HG03280 (cell line): ENCODE results near the gene CLSTN2.

ENCODE experiments used
- ATAC-seq: cut with Tn5 transposase; IDR thresholded peaks from one replicate; pipeline ENCODE4 v1.9.1; 2021; ENCODE audit warnings: mild to moderate bottlenecking, moderate library complexity; ENCODE audit not compliant: unreplicated experiment

The CLSTN2 gene

GRCh38 chr3:139935016-139935865 is at the start of gene CLSTN2:
TSS of gene CLSTN2 (plus strand) at chr3:139935185.
- ATAC-seq, result peak; percentile 56

- no peak for ATAC-seq
Observed at GRCh38 chr3:139887431-139887830, 47.6 kb upstream of the CLSTN2 start.

DNA sequence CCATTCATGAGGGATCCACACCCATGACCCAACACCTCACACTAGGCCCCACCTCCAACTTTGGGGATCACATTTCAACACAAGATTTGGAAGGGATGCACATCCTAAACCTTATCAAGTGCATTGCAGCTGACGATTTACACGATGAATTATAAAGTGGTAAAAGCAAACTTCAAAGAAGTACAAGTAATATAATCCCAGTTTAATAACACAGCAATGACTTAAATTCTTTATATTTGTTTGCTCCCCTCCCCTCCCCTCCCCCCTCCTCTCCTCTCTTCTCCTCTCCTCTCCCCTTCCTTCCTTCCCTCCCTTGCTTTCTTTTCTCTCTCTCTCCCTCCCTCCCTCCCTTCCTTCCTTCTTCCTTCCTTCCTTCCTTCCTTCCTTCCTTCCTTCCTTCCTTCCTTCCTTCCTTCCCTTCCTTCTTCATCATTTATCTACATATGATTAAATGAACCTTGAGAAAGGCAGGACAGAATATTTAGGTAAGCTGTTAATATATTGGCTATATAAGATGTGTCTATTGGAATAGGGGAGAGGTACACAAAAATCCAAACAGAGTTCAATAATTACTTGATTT is 46.3 kb upstream of the CLSTN2 start:
- no peak for ATAC-seq

GRCh38 chr3:139893267-139893962 is 41.6 kb upstream of the CLSTN2 start:
- no peak for ATAC-seq

DNA sequence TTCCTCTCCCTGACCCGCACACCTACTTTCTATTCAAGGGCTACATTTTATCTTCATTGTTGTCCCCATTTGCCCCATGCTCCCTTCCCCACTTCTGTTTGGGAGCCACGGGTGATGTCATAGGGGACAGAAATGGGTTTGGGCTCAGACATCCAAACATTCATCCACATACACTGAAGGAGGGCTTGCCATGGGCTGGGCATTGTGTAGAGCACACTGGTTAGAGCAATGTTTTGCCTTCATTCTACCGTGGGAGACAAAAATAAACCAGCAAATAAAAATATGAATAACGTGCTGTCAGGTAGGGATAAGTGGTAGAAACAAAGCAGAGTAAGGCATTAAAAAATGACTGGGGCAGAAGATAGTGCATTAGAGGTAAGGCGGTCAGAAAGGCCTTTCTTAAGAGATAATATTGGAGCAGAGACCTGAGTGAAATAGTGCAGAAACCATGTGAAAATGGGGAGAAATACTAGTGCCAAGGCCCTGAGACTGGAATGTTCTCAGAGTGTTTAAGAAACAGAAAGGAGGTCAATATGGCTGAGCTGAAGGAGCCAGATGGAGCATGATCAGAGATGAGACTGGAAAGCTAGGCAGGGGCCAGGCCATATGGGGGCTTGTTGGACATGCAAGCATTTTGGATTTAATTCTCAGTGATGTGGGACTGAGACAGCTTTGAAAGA is 40.9 kb upstream of the CLSTN2 start:
- no peak for ATAC-seq

DNA sequence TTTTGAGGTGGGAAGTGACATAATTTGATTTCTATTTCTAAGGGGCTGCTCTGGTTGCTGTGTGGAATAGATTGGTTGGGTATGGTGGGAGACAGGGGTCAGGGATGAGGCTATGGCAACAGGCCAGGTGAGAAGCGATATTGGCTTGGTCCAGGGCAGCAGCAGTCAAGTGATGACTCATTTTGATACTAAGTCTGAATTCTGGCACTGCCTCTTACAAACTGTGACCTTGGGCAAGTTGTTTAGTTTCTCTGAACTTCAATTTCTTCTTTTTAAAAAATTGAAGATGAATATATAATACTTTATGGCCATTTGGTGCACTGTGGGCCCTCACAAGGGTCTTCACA is 40.4 kb upstream of the CLSTN2 start:
- no peak for ATAC-seq

- ATAC-seq, result no peak
Observed at GRCh38 chr3:139897759-139898158, 37.2 kb upstream of the CLSTN2 start.

DNA sequence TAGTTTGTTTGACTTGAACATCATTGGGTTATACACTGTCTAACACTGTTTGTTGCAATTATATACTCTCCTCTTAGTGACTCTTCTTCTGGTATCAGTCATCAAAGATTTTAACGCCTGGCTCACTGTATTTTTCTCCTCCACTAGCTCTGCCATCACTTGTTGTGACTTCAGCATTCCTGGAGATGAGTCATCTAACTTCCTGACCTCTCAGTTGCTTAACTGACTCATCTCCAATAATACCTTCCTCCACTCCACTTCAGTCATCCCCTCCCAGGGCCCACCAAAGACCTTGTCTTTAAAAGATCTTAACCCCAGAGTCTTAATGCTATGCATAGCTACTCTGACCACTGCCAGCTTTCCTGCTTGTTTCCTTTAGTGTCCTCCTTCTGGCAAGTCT is 28.6 kb upstream of the CLSTN2 start:
- ATAC-seq, result no peak

GRCh38 chr3:139909811-139910210 is 25.2 kb upstream of the CLSTN2 start:
- ATAC-seq, result no peak

DNA sequence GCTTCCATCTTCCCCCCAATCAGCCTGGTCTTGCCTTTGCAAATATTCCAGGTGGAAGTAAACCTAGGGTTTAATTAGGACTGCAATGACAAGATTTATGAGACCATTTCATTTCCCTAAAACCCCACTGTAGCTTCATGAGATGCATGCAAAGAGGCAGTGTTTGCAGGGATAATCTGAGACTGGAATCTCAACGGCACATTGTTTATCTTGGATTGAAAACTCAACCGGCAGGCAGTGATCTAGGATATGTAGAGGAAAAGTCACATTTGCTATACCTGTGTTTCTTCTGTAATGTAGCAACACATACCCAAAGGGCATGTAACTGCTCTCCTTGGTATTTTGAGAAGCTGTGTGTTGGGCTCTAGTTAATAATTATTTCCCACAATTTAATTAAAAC is 18.7 kb upstream of the CLSTN2 start:
- ATAC-seq, result no peak

GRCh38 chr3:139917226-139917785 is 17.7 kb upstream of the CLSTN2 start:
- ATAC-seq, result no peak

GRCh38 chr3:139928708-139929505 is 6.1 kb upstream of the CLSTN2 start:
- no peak for ATAC-seq

DNA sequence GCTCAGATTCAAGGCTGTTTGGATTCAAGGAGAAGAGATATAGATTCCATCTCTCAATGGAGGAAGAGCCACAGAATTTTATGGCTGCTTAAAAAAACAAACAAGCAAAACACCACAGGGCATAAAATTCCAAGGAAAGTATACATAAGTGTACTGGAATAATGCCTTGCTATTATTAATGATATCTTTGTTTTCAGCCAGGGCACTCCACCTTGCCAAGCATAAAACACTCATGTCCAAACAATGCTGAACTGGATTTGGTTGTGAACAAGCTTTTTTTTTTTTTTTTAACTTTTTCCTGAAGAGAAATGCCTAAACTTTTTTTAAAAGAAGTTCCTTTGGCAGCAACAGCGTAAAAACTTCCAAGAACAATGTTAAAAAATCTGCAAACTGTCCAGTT is 4.8 kb upstream of the CLSTN2 start:
- no peak for ATAC-seq

DNA sequence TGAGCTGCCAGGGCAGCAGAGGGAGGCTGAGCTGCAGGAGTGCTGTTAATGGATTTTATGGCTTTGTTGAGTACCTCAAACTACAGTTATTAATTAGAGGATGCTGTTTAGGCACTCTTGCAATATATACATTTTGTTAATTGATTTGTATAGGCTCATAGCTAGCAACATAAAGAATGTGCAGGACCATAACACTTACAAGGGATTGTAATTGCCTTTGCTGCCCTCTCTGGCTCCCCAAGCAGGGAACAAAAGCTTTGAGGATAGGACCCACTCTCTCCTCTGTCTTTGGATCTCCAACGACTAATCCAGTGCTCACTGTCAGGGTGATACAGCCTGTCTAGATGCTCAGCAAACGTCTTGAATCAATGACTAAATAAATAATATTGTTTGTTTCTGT is 1.2 kb upstream of the CLSTN2 start:
- no peak for ATAC-seq

GRCh38 chr3:139934613-139935015 is 371 bp upstream of the CLSTN2 start:
- ATAC-seq, result no peak

DNA sequence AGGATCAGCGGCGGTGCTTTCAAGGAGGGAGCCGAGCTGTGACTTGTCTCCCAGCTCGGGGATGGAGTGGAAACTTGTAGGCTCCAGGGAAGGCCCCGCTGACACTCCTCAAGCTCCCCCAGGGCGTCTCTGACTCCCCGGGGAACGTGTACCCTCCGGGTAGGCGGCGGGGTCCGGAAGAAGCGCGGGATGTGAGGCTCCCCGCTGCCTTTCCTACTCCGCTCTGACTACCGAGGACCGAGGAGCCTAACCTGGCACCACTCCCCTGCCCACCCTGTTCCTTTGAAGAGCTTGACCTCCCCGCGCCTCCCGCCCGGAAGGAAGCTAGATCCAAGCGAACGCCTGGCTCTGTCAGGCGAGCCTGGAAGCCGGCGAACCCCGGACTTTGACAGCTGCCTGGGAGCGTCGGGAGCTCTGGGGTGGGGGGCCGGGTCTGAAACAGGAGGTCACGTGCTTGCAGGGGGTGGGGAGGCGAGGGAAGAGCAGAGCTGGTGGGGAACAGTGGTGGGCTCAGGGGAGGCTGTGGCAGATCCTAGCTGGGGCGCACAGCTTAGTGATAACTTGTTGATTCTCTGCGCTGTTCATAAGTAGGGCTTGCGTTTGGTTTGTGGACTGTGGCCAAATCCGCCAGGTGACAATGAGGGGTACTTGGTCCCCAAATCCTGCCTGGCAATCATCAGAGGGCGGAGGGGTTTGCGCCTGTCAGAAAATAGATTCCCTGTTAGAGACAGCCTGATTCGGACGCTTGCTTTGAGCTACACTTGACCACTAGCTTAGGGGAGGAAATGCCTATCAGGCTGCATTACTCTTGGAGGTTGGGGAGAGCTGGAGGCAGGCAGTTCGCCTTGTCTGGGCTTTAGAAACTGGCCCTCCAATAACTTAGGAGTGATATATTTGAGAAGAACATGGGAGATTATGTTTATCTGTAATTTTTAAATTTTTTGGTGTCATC is 1.2 kb downstream of the CLSTN2 start:
- no peak for ATAC-seq

DNA sequence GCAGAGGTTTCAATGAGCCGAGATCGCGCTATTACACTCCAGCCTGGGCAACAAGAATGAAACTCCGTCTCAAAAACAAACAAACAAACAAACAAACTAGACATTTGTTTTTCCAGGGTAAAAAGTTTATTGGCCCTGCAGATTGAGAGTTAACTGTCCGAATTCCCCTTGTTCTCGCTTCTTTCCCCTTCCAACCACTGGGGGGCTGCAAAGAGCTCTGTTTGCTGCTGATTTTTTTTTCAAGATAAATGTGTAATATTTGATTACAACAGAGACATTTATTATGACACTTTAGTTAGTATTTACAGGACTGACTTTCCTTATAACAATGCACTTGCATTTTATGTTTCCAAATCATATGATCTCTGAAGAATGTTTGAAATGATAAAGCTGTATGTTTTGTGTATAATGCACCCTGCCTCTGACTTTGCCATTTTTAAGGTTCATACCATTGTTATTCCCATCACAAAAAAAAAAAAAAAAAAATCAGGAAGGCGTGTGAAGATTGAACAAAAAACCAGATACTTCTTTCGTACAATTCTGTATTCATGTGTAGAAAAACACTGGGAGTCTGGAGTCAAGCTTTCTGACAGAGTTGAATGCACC is 2.8 kb downstream of the CLSTN2 start:
- ATAC-seq, result no peak

DNA sequence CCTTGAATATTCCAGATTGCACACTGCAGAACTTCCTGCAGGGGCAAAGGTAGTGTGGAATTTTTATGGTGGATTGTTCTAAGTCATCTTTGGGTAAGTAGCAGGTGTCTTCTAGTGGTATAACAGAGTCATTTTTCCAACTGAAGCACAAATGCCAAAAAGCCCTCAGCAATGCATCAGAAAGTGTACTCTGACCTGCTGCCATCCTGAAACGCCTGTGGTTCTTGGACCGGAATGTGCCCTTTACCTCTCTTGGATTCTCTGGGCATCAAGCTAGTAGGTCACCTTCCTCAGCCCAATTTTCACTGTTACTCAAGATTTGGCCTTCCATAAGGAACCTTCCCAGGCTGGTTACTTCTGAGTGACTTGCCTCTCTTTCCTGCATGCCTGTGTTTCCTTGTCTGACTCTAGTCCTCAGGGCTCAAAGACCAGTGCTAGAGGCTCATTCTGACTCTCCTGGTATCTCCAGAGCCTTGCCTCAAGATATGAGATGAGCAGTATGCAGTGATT is 4.8 kb downstream of the CLSTN2 start:
- ATAC-seq, result no peak

DNA sequence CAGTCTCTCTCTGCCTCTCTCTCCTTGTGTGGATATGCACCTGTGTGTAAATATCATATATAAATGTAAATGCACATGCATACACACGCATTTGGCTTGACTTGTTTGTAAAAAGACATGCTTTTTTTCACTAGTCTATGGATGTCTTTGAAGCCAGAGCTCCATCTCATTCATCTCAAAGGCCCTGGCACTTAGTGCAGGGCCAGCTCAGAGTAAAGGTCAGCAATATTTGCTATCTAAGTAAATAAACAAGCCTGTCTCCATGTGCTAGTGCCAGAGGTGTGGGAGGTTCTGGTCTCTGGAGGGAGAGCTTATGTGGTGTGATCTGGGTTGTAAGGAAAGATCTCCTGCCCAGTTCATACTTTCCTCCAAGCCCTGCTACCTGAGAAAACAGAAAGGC is 5.6 kb downstream of the CLSTN2 start:
- no peak for ATAC-seq
